ENCODE data around the gene TTYH3. TPM values are rescaled to one million over a fixed set of nuclear protein-coding genes. Genes with fewer than 3 reads are reported as not detected.
"Not testable (repeated sequence)": the region's sequence is repeated elsewhere in the genome, so short reads cannot be mapped to it uniquely, and the experiment has no call there.

TTYH3 gene
- total and polyA plus RNA-seq, 2 experiments from 2014 or later: 46.3 to 108 TPM

DNA sequence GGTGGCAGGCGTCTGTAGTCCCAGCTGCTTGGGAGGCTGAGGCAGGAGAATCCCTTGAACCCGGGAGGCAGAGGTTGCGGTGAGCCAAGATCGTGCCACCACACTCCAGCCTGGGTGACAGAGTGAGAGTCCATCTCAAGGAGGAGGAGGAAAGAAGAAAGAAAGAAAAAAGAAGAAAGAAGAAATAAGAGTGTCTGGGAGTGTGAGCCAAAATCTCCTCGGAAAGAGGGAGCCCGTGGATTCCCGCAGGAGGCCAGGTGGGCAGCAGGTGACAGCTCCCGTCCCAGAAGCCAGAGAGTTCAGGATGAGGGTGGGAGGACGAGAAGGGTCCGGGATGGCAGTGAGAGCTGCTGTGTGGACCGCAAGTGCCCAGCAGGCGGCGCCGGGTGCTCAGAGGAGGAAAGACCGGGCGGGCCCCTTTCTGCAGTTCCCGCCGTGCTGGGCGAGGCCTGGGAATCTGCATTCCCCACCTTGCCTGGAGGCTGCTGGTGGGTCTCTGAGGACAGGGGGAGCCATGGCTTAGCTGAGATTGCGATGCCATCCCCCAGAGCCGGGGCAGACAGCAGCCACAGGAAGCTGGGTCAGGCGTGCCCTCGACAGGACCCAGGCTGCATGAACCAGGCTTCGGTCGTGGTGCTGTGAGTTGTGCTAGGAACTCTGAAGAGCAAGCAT, 39.1 kb downstream of the TTYH3 start:
- no peaks in the 10 kb centered on the region for H3K4me1 ChIP-seq (ENCODE audit: insufficient read depth)
- H3K79me2 ChIP-seq: no peaks in the 10 kb centered on the region
- no peak overlapping the region for H3K4me2 ChIP-seq
- H4K20me1 ChIP-seq (ENCODE audit: insufficient read depth, poor library complexity, severe bottlenecking): no peaks in the 10 kb centered on the region
- H3K9me2 ChIP-seq (replicated peaks; ENCODE audit: insufficient read depth): no peaks in the 10 kb centered on the region
- H3K27me3 ChIP-seq: no peaks in the 10 kb centered on the region
- DNase-seq (ENCODE audit: low spot score): peak; percentile 87
- H2AFZ ChIP-seq: no peak overlapping the region
- H3K4me3 ChIP-seq: no peak overlapping the region
- no peak for TF ChIP-seq EZH2 (IDR thresholded peaks at IDR 0.05; ENCODE audit: borderline replicate concordance)
- TF ChIP-seq EZH2phosphoT487 (IDR thresholded peaks at IDR 0.05; ENCODE audit: low read depth, severe bottlenecking, unreplicated experiment): no peak
- TF ChIP-seq, protein P1, sequence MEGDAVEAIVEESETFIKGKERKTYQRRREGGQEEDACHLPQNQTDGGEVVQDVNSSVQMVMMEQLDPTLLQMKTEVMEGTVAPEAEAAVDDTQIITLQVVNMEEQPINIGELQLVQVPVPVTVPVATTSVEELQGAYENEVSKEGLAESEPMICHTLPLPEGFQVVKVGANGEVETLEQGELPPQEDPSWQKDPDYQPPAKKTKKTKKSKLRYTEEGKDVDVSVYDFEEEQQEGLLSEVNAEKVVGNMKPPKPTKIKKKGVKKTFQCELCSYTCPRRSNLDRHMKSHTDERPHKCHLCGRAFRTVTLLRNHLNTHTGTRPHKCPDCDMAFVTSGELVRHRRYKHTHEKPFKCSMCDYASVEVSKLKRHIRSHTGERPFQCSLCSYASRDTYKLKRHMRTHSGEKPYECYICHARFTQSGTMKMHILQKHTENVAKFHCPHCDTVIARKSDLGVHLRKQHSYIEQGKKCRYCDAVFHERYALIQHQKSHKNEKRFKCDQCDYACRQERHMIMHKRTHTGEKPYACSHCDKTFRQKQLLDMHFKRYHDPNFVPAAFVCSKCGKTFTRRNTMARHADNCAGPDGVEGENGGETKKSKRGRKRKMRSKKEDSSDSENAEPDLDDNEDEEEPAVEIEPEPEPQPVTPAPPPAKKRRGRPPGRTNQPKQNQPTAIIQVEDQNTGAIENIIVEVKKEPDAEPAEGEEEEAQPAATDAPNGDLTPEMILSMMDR (IDR thresholded peaks at IDR 0.05; ENCODE audit: poor library complexity): peak; percentile 76
- no peaks in the 10 kb centered on the region for H3K36me3 ChIP-seq (replicated peaks; ENCODE audit: insufficient read depth, low read depth)
- WGBS (ENCODE audit: low lambda C conversion rate, missing lambda C conversion rate): 32% methylated on average over 24 of the region's 25 CpGs
- H3K27ac ChIP-seq: no peak overlapping the region
- H3K9me3 ChIP-seq (ENCODE audit: low read depth): no peaks in the 10 kb centered on the region

DNA sequence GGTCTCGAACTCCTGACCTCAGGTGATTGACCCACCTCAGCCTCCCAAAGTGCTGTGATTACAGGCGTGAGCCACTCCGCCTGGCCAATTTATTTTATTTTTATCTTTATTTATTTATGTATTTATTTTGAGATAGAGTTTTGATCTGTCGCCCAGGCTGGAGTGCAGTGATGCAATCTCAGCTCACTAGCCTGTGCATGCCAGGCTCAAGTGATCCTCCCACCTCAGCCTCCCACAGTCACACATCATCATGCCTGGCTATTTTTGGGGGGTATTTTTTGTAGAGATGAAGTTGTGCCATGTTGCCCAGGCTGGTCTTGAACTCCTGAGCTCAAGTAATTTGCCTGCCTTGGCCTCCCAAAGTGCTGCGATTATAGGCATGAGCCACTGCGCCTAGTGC, 41.4 kb downstream of the TTYH3 start:
- WGBS (ENCODE audit: low lambda C conversion rate, missing lambda C conversion rate): 75% methylated on average over 6 of the region's 6 CpGs
- H4K20me1 ChIP-seq (ENCODE audit: insufficient read depth, poor library complexity, severe bottlenecking); H3K9me3 ChIP-seq (ENCODE audit: low read depth); H3K27ac ChIP-seq; H3K79me2 ChIP-seq; H3K36me3 ChIP-seq (replicated peaks; ENCODE audit: insufficient read depth, low read depth); H3K4me2 ChIP-seq; DNase-seq (ENCODE audit: low spot score); H3K4me3 ChIP-seq; H3K9me2 ChIP-seq (replicated peaks; ENCODE audit: insufficient read depth); H2AFZ ChIP-seq; H3K4me1 ChIP-seq (ENCODE audit: insufficient read depth); H3K27me3 ChIP-seq: not testable (repeated sequence)

DNA sequence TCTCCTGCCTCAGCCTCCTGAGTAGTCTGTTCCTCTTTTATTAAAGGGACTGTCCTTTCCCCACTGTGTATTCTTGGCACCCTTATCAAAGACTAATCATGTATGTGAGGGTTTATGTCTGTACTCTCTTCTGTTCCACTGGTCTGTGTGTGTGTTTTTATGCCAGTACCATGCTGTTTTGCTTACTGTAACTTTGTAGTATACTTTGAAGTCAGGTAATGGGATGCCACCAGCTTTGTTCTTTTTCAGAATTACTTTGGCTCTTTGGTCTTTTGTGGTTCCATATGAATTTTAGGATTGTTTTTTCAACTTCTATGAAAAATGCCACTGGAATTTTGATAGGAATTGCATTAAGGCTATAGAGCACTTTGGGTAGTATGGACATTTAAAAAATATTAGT, 42.1 kb downstream of the TTYH3 start:
- Histone ChIP-seq H3K27me3 (no peaks in the 10 kb centered on the region), H3K9me3 (ENCODE audit: low read depth) (no peaks in the 10 kb centered on the region), H4K20me1 (ENCODE audit: insufficient read depth, poor library complexity, severe bottlenecking) (no peaks in the 10 kb centered on the region), H3K4me3 (no peak overlapping the region), H3K4me2 (no peak overlapping the region), H3K9me2 (replicated peaks; ENCODE audit: insufficient read depth) (no peaks in the 10 kb centered on the region), H3K4me1 (ENCODE audit: insufficient read depth) (no peaks in the 10 kb centered on the region), H2AFZ (no peak overlapping the region), H3K36me3 (replicated peaks; ENCODE audit: insufficient read depth, low read depth) (no peaks in the 10 kb centered on the region), H3K27ac (no peak overlapping the region), H3K79me2 (no peaks in the 10 kb centered on the region)
- TF ChIP-seq EZH2 (IDR thresholded peaks at IDR 0.05; ENCODE audit: borderline replicate concordance) (no peak), EZH2phosphoT487 (IDR thresholded peaks at IDR 0.05; ENCODE audit: low read depth, severe bottlenecking, unreplicated experiment) (no peak)
- TF ChIP-seq, protein P1 (IDR thresholded peaks at IDR 0.05; ENCODE audit: poor library complexity): no peak
- DNase-seq (ENCODE audit: low spot score): no peak

DNA sequence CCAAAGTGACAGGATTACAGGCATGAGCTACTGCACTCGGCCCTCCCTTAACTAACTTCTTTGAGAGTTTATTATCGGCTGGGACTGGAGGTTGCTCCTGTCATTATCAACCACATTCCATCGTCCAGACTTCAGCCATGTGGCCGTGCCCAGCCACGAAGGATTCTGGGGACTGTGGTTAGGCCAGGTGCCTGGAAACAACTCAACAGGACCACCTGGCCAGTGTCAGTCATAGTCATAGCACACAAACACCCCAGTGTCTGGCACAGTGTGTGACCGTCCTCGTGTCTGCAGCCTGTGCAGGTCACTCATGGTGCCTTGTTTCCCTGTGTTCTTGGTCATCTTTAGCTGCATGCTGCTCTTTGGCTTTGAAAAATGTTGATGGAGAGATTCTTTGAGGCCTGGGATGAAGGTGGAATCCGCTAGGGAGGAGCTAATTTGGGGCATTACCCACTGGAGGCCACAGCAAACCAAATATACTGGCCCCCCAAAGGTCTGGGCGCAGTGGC, 43.5 kb downstream of the TTYH3 start:
- no peaks in the 10 kb centered on the region for H3K36me3 ChIP-seq (replicated peaks; ENCODE audit: insufficient read depth, low read depth)
- no peaks in the 10 kb centered on the region for H3K4me1 ChIP-seq (ENCODE audit: insufficient read depth)
- no peak overlapping the region for H2AFZ ChIP-seq
- H4K20me1 ChIP-seq (ENCODE audit: insufficient read depth, poor library complexity, severe bottlenecking): no peaks in the 10 kb centered on the region
- no peak overlapping the region for H3K4me3 ChIP-seq
- no peaks in the 10 kb centered on the region for H3K9me3 ChIP-seq (ENCODE audit: low read depth)
- H3K4me2 ChIP-seq: no peak overlapping the region
- 73% methylated on average over 9 of the region's 9 CpGs for WGBS (ENCODE audit: low lambda C conversion rate, missing lambda C conversion rate)
- H3K79me2 ChIP-seq: no peaks in the 10 kb centered on the region
- H3K9me2 ChIP-seq (replicated peaks; ENCODE audit: insufficient read depth): no peaks in the 10 kb centered on the region
- no peak overlapping the region for H3K27ac ChIP-seq
- TF ChIP-seq EZH2 (IDR thresholded peaks at IDR 0.05; ENCODE audit: borderline replicate concordance) (no peak), EZH2phosphoT487 (IDR thresholded peaks at IDR 0.05; ENCODE audit: low read depth, severe bottlenecking, unreplicated experiment) (no peak)
- TF ChIP-seq, protein P1 (IDR thresholded peaks at IDR 0.05; ENCODE audit: poor library complexity): no peak
- DNase-seq (ENCODE audit: low spot score): no peak
- no peaks in the 10 kb centered on the region for H3K27me3 ChIP-seq

DNA sequence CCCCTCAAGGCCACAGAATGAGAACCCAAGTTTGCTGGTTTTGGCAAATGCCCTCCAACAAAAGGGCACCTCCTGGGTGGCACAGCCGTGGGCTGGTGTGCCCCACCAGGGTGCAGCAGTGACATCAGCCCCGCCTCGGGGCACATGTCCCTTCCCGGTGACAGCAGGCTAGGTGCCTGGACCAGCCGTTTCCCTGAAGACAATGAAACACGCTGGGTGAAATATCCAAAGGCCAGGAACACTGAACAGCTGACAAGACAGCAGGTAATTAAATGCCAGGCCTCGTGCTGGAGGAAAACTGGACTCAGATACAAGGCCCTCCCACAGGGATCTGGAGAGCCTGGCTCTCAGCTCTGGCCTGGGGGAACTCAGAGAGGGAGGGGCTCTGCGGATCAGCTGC, 44.8 kb downstream of the TTYH3 start:
- H3K4me2 ChIP-seq; H3K9me3 ChIP-seq (ENCODE audit: low read depth); H3K9me2 ChIP-seq (replicated peaks; ENCODE audit: insufficient read depth); H3K4me1 ChIP-seq (ENCODE audit: insufficient read depth); H4K20me1 ChIP-seq (ENCODE audit: insufficient read depth, poor library complexity, severe bottlenecking); DNase-seq (ENCODE audit: low spot score); H2AFZ ChIP-seq; H3K27ac ChIP-seq; H3K4me3 ChIP-seq; H3K27me3 ChIP-seq; H3K79me2 ChIP-seq; H3K36me3 ChIP-seq (replicated peaks; ENCODE audit: insufficient read depth, low read depth): not testable (repeated sequence)
- 71% methylated on average over 7 of the region's 8 CpGs for WGBS (ENCODE audit: low lambda C conversion rate, missing lambda C conversion rate)

DNA sequence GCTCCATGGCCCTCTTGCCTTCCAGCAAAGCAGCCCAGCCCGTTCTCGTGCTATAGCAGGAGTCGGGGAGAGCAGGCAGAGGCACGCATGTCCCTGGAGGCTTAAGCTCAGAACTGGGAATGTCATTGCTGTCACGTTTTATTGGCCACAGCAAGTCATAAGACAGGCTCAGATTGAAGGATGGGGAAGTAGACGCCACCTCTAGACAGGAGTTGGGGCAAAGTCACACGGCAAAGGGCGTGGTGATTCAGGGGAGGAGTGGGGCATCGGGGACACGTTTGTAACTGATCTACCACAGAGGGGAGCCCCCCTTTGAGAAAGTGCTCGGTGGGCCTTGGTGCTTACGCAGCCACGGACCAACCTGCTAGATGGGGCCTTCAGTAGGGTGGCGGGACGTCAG, 46.7 kb downstream of the TTYH3 start:
- DNase-seq (ENCODE audit: low spot score); H3K79me2 ChIP-seq; H4K20me1 ChIP-seq (ENCODE audit: insufficient read depth, poor library complexity, severe bottlenecking); H3K27me3 ChIP-seq; H3K27ac ChIP-seq; H3K4me3 ChIP-seq; H3K9me2 ChIP-seq (replicated peaks; ENCODE audit: insufficient read depth); H3K4me1 ChIP-seq (ENCODE audit: insufficient read depth); H3K4me2 ChIP-seq; H2AFZ ChIP-seq; H3K36me3 ChIP-seq (replicated peaks; ENCODE audit: insufficient read depth, low read depth); H3K9me3 ChIP-seq (ENCODE audit: low read depth): not testable (repeated sequence)
- WGBS (ENCODE audit: low lambda C conversion rate, missing lambda C conversion rate): 91% methylated on average over 13 of the region's 15 CpGs

Data from hepatocyte (in vitro differentiated cells).